SJSA1 (cell line): ENCODE data around the gene EHD1. TPM values are rescaled to one million over a fixed set of nuclear protein-coding genes. Genes with fewer than 3 reads are reported as not detected.

ENCODE experiments used
- DNase-seq, 2 experiments: peaks; one replicate each; pipeline ENCODE4 v3.0.0-alpha.2; 2015 to 2020; ENCODE audit warnings: low spot score in 2 of 2, low read depth in 1 of 2
- H3K27ac ChIP-seq: fragments of 250-450 bp; sonication (Bioruptor Pico); 2 replicates; pipeline ENCODE4 v1.5.1; 2020; ENCODE audit warnings: mild to moderate bottlenecking, moderate library complexity
- H3K27me3 ChIP-seq: fragments of 250-450 bp; sonication (Bioruptor Pico); replicated peaks from 2 replicates; pipeline ENCODE4 v1.5.1; 2020; ENCODE audit warnings: mild to moderate bottlenecking, moderate library complexity
- H3K36me3 ChIP-seq: fragments of 250-450 bp; sonication (Bioruptor Pico); 2 replicates; pipeline ENCODE4 v1.5.1; 2020; ENCODE audit warnings: mild to moderate bottlenecking
- H3K4me1 ChIP-seq: fragments of 250-450 bp; sonication (Bioruptor Pico); replicated peaks from 2 replicates; pipeline ENCODE4 v1.6.1; 2021; ENCODE audit warnings: mild to moderate bottlenecking
- H3K4me3 ChIP-seq: fragments of 250-450 bp; sonication (Bioruptor Pico); 2 replicates; pipeline ENCODE4 v1.5.1; 2020; ENCODE audit warnings: mild to moderate bottlenecking
- H3K9me3 ChIP-seq: fragments of 250-450 bp; sonication (Bioruptor Pico); replicated peaks from 2 replicates; pipeline ENCODE4 v1.5.1; 2020; ENCODE audit warnings: mild to moderate bottlenecking
- total RNA-seq: library from RNA; depleted of rRNA; stranded (reverse); fragments of >200 nt; shearing (Covaris generic); gene quantifications from 2 replicates; pipeline ENCODE4 v1.2.3, GENCODE V29; 2014

Gene EHD1
- total RNA-seq, 1 experiment from 2014 or later = 85.7 TPM

DNA sequence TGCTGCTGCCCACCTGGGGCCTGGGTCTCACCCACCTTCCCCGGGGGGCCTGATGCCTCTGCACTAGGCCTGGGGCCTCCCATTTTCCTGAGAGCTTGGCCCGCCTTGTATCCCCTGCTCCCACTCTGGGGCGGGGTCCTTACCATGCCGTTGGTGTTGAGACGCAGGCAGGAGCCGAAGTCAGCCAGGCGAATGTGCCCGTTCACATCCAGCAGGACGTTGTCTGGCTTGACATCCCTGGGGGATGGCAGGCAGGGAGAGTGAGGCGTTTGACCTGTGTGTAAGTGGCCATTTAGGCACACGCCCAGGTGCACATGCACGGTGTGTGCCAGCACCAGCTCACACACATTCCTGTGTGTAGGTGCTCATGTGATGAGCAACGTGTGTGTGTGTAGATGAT lies 39.1 kb downstream of the EHD1 start:
- no peak overlapping the region for H3K4me3 ChIP-seq
- no peak overlapping the region for H3K27ac ChIP-seq
- H3K4me1 ChIP-seq = peaks cover 23% of the 10 kb centered on the region
- H3K9me3 ChIP-seq = no peaks in the 10 kb centered on the region
- H3K36me3 ChIP-seq = no peaks in the 10 kb centered on the region
- H3K27me3 ChIP-seq = no peaks in the 10 kb centered on the region
- no peak for DNase-seq

DNA sequence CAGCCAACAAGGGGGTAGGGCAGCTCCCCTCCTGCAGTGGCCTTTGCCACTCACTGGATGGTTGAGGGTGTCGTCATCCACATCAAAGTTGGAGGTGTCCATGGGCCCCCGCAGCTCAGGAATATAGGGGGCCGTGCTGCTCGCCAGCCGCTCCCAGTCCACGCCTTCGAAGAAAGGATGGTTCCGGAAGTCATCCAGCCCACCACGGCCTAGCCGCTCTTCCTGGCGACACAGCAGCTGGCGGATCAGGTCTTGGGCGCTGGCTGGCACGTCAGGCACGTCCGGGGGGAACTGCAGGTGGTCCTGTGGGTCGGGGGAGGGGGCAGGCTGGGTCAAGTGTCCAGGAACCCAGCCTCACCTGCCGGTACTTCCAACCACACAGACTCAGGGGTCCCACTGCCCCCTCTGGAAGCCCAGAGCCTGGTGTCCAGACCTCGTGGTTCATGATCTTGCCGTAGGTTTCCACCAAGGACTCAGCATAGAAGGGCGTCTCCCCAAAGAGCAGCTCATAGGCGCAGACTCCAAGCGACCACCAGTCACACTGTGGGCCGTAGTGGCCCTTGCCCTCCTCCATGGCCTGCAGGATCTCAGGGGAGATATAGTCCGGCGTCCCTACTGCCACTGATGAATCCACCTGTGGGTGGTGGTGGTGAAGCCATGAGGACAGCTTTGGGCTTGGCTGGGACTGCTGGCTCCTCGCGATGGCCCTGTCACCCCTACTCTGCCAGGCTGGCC lies 39.7 kb downstream of the EHD1 start:
- no peaks in the 10 kb centered on the region for H3K36me3 ChIP-seq
- H3K4me1 ChIP-seq = peaks cover 17% of the 10 kb centered on the region
- no peak overlapping the region for H3K4me3 ChIP-seq
- H3K27ac ChIP-seq = no peak overlapping the region
- H3K9me3 ChIP-seq = no peaks in the 10 kb centered on the region
- no peak for DNase-seq
- H3K27me3 ChIP-seq = no peaks in the 10 kb centered on the region

DNA sequence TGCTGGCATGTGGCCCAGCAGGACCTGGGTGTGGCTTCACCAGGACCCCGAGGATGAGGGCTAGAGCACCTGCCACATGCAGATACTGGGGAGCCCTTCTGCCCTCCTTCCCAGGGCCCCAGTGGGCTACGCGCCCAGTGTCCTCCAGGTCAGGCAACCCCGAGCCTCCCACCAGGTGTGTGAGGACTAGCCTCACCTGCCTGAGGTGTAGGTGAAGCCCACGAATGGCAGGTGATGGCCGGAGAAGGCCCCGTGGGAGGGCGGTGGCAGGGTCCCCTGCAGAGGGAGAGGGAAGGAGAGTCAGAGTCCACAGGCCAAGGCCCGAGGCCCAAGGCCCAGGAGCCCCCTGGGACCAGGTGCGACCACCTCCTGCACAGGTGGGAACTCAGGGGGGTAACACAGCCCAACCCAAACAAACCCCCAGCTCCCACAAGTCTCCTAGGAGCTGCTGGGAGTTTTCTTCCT lies 40.5 kb downstream of the EHD1 start:
- Histone ChIP-seq H3K4me3 (no peak overlapping the region), H3K27ac (no peak overlapping the region)

DNA sequence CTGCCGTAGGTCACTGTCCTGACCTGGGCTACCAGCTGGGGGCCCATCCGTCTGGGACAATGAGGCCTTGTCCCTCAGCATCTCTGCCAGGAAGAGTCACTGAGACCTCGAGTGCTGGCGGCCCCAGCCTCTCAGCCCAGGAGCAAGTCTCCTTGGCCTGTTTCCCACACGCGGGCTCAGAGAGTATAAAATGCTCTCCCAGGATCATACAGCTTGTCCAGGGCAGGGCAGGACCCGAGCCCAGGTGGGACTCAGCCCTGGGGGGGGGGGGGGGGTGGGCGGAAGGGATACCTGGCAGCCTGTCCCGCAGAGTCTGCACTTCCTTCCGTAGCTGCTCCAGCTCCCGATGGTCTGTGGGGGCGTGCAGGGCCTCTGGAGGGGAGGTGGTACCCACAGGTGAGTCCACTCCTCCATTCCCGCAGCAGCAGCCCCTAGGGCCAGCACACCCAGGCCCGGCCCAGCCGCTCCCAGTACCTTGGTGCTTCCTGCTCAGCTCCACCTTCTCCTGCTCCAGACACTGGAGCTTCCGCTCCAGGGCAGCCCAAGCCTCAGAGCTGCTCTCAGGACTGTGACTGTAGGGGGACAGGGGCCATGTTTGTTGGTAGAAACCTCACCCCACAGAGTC lies 41.9 kb downstream of the EHD1 start:
- DNase-seq = no peak

More for the DNA sequence above, 40.5 kb downstream of the EHD1 start:
- Histone ChIP-seq H3K9me3 (no peaks in the 10 kb centered on the region), H3K4me1 (peaks cover 12% of the 10 kb centered on the region), H3K36me3 (no peaks in the 10 kb centered on the region), H3K27me3 (no peaks in the 10 kb centered on the region)
- no peak for DNase-seq

DNA sequence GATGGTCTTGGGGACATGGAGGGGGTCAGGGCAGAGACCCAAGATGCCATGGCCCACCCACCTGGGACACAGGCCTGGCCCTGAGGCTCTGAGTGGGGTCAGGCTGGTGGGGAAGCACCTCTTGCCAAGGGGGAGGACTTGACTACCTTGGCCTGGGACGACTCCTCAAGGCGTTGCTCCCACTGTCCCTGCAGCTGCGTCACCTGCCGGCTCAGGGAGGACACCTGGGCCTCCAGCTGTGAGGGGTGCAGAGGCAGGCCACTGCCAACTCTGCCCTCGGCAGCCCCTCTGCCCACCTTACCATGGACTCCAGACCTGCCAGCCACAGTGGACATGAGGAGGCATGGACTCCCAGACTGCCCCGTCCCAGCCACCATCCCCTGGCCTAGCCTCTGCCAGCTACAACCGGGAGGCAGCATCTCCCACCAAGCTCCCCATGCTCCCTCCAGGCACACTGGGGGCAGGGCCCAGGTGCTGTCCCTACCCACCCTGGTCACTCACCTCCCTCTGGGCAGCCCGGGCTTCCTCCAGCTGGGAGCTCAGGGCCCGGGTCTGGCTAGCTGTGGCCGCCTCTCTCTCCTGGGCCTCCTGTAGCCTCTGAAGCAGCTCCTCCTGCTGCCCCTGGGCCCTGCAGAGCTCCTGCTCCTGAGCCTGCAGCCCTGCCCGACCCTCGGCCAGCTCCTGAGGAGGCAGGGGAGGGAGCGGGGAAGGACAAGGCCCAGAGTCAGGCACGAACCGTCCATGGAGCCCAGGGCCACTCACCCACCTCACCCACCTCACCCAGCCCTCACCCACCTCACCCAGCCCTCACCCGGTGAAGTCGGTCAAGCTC lies 42.6 kb downstream of the EHD1 start:
- Histone ChIP-seq H3K27me3 (no peaks in the 10 kb centered on the region; the same call in 1 of the 2 replicates), H3K4me1 (peaks cover 6% of the 10 kb centered on the region), H3K4me3 (no peak overlapping the region), H3K36me3 (no peaks in the 10 kb centered on the region), H3K27ac (no peak overlapping the region), H3K9me3 (no peaks in the 10 kb centered on the region)
- no peak for DNase-seq

More for the DNA sequence above, 41.9 kb downstream of the EHD1 start:
- Histone ChIP-seq H3K9me3 (no peaks in the 10 kb centered on the region), H3K4me1 (peaks cover 6% of the 10 kb centered on the region), H3K36me3 (no peaks in the 10 kb centered on the region), H3K4me3 (no peak overlapping the region), H3K27ac (no peak overlapping the region), H3K27me3 (no peaks in the 10 kb centered on the region)

DNA sequence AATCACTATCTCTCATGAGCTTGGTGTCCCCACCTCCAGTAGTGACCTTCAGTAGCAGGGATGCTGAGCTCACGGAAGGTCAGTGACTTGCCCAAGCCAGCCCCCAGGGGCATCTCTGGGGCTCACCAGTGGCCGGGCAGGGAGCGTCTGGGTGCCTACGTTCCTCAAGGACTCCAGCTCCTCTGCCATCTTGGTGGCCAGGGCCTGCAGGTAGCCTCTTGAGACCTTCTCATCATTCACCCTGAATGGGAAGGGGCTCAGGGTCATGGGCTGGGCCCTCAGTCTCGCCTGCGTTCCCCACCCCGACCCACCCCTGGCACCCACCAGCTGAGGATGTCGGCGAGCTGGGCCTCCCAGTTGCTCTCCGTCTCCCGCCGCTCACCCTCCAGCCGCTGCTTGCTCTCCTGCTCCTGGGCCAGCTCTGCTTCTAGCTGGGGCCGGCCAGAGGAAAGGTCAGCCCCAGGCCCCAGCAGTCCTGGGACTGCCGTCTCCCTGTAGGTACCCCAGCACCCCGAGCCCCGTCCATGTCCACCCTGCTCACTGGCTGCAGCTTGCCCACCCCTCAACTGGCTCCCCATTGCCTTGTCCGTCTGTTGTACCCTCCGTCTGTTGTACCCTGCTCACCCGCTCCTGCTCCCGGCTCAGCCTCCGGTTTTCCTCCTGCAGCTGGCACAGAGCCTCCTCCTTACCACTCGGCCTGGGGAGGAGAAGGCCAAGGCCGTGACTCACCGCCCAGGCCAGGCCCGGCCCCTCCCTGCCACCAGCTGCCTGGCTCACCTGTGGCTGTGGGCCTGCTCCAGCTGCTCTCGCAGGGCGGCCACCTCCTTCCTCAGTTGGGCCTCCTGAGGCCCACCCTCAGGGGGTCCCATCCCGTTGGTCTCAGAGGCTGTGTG lies 43.5 kb downstream of the EHD1 start:
- no peaks in the 10 kb centered on the region; the same call in 1 of the 2 replicates for H3K27me3 ChIP-seq
- no peak overlapping the region for H3K27ac ChIP-seq
- H3K36me3 ChIP-seq = no peaks in the 10 kb centered on the region
- no peaks in the 10 kb centered on the region for H3K9me3 ChIP-seq
- DNase-seq = no peak
- H3K4me1 ChIP-seq = peaks cover 6% of the 10 kb centered on the region
- H3K4me3 ChIP-seq = no peak overlapping the region

DNA sequence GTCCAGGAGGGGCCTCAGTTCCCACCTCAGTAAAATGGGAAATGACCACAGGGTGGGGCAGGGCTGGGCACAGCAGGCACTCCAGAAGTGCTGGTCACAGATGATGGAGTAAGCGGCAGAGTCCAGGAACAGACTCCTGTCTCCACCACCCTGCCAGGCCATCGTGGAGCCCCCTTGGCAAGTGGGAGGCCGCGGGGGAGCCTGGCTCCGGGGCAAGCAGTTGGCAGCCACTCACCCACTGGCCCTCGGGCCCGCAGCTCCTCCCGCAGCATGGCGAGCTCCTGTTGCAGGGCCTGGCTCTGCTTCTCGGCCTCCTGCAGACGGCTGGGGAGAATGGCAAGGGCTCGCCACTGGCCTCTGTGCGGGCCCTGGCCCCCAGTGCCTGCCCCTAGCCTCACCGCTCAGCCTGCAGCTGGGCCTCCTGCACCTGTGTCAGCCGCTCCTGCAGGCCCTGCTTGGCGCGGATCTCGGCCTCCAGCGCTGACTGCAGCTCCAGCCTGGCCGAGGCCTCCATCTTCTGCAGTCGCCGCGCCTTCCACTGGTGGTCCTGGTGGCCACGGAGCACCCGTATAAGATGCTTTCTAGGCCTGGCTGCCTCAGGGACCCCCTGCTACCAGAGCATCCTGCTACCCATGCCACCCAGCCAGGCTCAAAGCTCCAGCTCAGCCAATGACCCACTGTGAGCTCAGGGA lies 44.2 kb downstream of the EHD1 start:
- no peak overlapping the region for H3K4me3 ChIP-seq
- no peaks in the 10 kb centered on the region for H3K9me3 ChIP-seq
- H3K4me1 ChIP-seq = peaks cover 6% of the 10 kb centered on the region
- no peak for DNase-seq
- no peaks in the 10 kb centered on the region; the same call in 1 of the 2 replicates for H3K27me3 ChIP-seq
- H3K27ac ChIP-seq = no peak overlapping the region
- no peaks in the 10 kb centered on the region for H3K36me3 ChIP-seq

DNA sequence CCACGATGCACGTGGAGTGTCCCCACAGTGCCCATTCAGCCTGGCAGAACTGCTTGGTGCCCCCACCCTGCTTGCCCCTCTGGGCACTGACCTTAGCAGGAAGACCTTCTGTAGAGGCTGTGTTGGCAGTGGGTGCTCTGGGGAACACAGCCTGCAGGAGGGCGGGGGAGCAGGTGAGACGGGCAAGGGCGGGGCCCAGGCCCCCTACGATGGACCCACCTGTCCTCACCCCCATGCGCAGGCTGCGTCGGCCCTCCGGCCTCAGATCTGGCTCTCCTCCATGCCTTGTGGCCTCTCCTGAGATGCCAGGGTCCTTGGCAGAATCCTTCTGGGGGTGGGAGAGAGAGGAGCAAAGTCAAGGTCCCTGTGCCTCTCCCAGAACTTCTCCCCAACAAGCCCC lies 44.9 kb downstream of the EHD1 start:
- H3K36me3 ChIP-seq = no peaks in the 10 kb centered on the region
- H3K27ac ChIP-seq = no peak overlapping the region
- no peak overlapping the region for H3K4me3 ChIP-seq
- DNase-seq = no peak
- H3K9me3 ChIP-seq = no peaks in the 10 kb centered on the region
- peaks cover 6% of the 10 kb centered on the region for H3K4me1 ChIP-seq
- H3K27me3 ChIP-seq = no peaks in the 10 kb centered on the region; the same call in 1 of the 2 replicates

DNA sequence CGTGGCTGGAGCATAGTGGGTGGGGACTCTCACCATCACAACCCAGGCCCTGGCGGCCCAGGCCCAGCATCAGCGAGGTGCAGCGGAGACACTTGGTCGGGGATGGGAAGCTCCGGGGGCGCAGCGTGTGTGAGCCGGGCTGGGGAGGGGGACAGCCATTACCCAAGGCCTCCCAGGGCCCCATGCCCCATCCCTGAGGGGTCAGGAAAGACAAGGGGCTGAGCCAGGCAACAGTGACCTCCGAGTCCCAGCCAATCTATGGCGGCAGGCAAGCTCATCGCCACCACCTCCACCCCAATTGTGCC lies 45.3 kb downstream of the EHD1 start:
- no peaks in the 10 kb centered on the region; the same call in 1 of the 2 replicates for H3K27me3 ChIP-seq
- H3K9me3 ChIP-seq = no peaks in the 10 kb centered on the region
- H3K27ac ChIP-seq = no peak overlapping the region
- H3K4me1 ChIP-seq = peaks cover 6% of the 10 kb centered on the region
- no peaks in the 10 kb centered on the region for H3K36me3 ChIP-seq
- no peak for DNase-seq
- no peak overlapping the region for H3K4me3 ChIP-seq

DNA sequence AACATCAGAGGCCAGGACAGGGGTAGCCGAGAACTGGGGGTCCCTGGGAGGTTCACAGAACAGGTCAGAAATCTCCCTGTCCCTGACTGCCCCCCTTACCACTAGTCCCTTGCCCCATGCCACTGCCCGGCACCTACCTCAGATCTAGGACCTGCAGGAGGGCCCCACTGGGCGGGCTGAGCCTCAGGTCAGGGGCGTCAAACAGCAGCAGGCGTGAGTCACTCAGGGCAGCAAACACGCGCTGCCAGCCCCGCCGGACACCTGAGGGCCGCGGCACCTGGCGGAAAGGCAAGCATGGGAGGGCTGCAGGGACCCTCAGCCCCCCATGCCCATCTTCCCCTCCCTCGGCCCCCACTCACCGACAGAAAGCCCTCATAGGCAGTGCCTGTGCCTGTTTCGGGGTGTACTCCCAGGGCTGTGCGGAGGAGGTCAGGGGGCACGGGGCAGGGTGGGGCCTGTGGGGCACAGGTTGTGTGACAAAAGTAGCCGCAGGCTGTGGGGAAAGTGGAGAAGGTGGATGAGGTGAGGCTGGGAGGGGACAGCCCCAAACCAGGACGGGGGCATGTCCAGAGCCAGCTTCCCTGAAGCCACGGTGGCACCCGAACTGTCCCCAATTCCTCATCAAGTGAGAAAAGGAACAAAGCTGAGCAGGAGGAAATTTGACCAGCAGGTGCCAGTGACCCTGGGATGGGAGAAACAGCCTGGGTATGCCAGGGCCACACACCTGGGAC lies 45.8 kb downstream of the EHD1 start:
- no peak for DNase-seq
- Histone ChIP-seq H3K27ac (no peak overlapping the region), H3K27me3 (no peaks in the 10 kb centered on the region; the same call in 1 of the 2 replicates), H3K9me3 (no peaks in the 10 kb centered on the region), H3K4me1 (peaks cover 6% of the 10 kb centered on the region), H3K36me3 (no peaks in the 10 kb centered on the region), H3K4me3 (no peak overlapping the region)

DNA sequence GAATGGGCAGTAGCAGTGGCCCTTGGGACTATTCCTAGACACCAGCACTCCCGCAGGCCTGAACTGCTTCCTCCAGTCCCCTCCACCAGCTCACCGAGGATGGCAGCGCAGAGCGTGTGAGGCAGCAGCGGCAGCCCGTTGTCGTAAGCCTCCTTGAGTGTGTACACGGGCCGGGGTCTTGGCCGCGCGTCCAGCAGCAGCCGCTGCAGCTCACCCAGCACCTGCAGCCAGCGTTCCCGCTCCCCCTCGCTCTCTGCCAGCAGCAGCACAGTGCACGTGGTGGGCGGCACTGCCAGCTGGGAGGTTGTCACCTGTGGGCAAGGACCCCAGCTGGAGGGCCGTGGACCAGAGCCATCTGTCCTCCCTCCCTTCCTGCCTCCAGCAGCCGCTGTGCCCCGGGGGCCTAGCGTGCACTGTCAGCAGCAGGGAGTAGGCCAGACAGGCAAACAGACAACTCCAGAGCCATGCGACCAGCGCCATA lies 47.0 kb downstream of the EHD1 start:
- H3K27me3 ChIP-seq = no peaks in the 10 kb centered on the region; the same call in 1 of the 2 replicates
- no peak for DNase-seq
- H3K36me3 ChIP-seq = no peaks in the 10 kb centered on the region
- H3K4me3 ChIP-seq = no peak overlapping the region
- no peaks in the 10 kb centered on the region for H3K9me3 ChIP-seq
- H3K4me1 ChIP-seq = peaks cover 6% of the 10 kb centered on the region
- H3K27ac ChIP-seq = no peak overlapping the region

DNA sequence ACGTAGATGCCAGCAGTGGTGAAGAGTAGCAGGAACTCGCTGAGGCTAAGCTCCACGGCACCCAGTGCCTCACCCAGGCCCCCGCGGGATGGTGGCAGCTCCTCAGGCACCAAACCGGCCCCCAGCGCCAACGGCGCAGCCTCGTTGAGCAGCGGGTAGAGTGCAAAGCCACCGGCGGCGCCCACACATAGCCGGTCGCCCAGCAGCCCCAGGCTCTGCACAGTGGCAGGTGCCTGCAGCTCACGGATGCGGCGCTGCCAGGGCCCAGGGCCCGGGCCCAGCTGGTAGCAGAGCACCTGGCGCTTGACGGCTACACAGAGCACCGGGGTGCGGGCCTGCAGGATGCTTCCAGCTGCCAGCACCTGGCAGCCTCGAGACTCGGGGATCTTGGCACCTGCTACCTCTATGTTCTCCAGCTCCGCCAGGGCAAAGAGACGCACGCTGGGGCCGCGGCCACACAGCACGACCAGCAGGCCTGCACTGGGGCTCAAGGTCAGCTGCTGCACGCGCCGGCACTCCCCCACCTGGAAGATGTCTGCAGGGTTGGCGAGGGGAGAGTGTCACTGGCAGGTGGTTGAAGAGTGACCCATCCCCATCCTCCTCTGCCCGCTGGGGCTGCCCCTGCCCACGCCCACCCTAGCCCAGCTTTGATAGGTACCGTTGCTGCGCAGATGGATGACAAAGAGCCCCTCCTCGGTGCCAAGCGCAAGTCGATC lies 48.7 kb downstream of the EHD1 start:
- Histone ChIP-seq H3K27ac (no peak overlapping the region), H3K36me3 (no peaks in the 10 kb centered on the region)
- DNase-seq = no peak

More for the DNA sequence above, 48.7 kb downstream of the EHD1 start:
- Histone ChIP-seq H3K4me3 (no peak overlapping the region), H3K9me3 (no peaks in the 10 kb centered on the region), H3K4me1 (no peaks in the 10 kb centered on the region), H3K27me3 (no peaks in the 10 kb centered on the region; the same call in 1 of the 2 replicates)
